T-helper 9 cell (primary cell): ENCODE results near the gene MMP13.
"Not testable (repeated sequence)": the region's sequence is repeated elsewhere in the genome, so short reads cannot be mapped to it uniquely, and the experiment has no call there.

Experiments used
- DNase-seq: peaks from one replicate; pipeline ENCODE4 v3.0.0-alpha.2; 2020

MMP13 gene

DNA sequence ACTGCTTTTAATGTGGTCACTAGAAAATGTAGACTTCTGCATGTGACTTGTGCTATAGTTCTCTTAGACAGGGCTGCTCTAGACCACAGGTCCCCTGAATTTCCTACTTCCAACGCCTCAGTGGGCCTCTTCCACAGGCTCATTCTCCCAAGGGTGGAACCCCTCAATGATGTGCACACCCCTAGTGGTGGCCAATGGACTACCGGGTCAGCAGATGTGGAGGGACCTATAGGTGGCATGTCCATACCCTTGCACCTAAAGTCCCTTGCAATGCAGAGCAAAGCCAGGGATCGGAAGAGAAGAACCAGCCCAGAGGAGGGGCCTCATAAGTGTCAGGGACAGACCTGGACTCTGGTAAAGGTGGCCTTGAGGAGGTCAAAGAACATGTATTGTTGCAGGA is 20.0 kb downstream of the MMP13 start:
- DNase-seq, result no peak

GRCh38 chr11:102934735-102935134 is 20.8 kb downstream of the MMP13 start:
- no peak for DNase-seq

DNA sequence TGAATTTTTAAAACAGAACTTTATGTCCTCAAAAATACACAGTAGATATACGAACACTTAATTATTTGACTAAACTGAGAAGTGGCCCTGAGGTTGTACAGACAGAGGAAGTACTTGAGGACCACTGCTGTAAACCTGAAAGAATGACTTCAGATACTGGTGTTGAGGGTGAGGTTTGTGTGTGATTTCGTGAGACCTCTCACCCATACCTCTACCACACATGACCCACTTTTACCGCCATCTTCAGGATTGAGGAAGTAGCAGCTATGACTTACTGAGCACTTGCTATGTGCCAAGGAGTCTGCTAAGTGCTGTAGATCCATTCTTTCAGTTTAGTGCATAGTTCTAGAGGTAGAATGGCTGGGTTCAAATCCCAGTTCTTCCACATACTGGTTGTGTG is 21.9 kb downstream of the MMP13 start:
- no peak for DNase-seq

DNA sequence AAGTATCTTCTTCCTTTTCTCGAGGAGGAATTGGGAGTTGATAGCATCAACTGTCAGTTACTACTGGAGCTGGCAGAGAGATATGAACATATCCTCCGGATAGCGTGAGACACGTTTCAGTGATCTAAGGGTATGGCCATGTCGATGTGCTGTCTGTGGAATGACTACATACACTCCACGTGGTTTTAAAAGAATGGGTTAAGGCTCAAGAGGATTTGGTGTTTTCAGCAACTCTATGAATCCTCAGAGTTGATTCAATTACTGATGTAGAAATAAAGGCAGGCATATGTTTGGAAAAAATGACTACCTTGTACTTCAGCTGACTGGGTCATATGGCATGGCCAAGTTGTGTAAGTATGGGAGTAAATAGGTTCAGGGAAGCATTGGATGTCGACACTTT is 22.9 kb downstream of the MMP13 start:
- no peak for DNase-seq

DNA sequence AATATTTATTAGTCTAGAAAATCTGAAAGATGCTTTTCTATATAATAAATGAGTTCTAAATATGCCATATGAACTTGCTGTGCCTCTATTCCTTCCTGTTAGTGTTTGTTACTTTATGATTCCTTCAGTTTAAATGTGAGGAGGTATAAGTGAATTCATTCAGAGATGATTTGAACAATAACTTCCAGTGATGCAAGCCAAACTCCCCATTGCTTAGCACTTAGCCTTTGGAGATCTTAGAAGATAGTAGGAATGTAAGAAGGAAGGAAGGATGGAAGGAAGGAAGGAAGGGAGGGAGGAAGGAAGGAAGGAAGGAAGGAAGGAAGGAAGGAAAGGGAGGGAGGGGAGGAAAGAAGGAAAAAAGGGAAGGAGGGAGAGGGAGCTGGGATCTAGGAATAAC is 25.1 kb downstream of the MMP13 start:
- DNase-seq, result no peak

DNA sequence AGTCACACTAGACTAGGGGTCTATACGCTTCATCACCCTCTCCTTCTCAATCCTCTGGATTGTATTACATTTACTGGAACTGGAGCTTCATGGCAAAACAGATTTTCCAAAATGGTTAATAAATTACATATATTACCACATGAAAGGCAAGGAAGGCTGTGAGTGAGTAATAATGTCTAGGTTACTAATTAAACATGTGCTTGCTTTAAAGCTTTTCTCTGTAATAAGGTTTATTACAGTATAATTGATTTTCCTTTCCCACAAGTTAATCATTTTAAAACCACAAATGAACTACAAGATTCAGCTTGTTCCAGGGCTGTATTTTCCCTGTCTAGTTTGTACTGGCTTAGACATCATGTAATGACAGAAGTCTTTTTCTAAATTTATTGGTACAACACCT is 25.6 kb downstream of the MMP13 start:
- no peak for DNase-seq

- no peak for DNase-seq
These were observed 26.4 kb downstream of the MMP13 start for GRCh38 chr11:102929166-102929565.

DNA sequence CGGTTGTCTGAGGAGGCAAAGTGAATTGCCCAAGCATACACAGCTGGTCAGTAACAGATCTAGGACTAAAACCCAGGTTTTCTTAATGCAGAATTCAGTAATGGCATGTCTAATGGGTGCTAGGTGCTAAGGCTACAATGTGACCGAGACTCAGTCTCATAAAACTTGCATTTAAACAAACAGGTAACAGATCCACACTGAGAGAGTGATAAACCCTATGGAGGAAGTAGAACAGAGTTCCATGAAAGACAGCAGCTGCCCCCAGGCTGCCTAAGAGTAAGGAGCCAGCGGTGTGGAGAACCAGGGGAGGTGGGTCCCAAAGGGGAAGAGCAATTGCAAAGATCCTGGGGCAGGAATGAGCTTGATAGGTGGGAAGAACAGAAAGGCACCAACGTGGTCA is 27.3 kb downstream of the MMP13 start:
- DNase-seq, result no peak

GRCh38 chr11:102927624-102927990 is 27.9 kb downstream of the MMP13 start:
- no peak for DNase-seq

- DNase-seq, result no peak
These were observed 28.4 kb downstream of the MMP13 start for GRCh38 chr11:102926961-102927623.

- DNase-seq, result no peak
These were observed 29.0 kb downstream of the MMP13 start for GRCh38 chr11:102926517-102926916.

DNA sequence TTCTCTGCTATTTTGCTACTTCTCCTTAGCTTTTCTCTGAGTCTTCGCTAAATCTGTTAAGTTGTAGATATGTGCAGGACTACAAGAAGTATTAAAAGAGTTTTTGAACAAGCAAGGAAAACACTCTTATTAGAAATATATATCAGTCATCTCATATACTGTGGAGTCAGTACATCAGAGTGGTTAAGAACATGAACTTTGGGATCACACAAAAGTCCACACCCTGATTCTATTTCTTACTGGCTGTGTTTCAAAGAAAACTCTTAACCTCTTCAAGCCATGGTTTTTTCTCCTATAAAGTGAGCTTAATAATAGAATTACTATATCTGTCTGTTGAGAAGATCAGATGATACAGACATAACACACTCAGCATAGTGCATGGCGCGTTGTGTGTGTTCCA is 29.5 kb downstream of the MMP13 start:
- no peak for DNase-seq

- DNase-seq, result no peak
These were observed 30.6 kb downstream of the MMP13 start for GRCh38 chr11:102924851-102925380.

DNA sequence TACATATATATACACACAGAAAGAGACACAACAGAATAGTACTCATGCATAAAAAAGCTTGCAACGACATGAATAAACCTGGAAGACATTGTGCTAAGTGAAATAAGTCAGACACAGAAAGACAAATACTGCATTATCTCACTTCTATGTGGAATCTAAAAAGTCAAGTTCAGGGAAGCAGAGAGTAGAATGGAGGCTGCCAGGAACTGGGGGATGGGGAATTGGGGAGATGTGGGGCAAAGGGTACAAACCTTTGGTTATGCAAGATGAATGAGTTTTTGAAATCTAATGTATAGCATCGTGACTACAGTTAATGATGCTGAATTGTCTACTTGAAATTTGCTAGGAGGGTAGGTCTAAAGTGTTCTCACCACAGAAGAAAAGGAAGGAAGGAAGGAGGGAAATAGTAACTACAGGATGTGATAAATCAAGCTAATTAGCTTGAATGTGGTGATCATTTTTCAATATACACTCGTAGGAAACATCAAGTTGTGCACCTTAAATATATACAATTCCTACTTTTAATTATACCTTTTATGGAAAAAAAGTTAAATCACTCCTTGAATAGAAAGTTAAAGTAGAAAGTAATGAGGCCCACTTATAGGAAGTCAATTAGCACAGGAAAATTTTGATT is 33.8 kb downstream of the MMP13 start:
- DNase-seq, result no peak

- no peak for DNase-seq
These were observed 35.3 kb downstream of the MMP13 start for GRCh38 chr11:102920118-102920684.

DNA sequence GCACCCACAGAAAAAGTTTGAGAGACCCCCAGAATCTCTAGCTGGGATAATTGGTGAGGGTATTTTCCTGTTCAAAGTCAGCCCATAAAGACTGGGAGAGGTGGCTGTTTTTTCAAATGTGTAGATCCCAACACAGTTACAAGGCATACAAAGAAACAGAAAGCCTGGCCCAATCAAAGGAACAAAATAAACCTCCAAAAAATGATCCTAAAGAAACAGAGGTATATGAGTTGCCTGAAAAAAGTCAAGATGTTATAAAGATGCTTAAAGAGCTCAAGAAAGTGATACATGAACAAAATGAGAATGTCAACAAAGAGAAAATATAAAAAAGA is 40.5 kb downstream of the MMP13 start:
- no peak for DNase-seq

GRCh38 chr11:102914238-102915043 is 41.1 kb downstream of the MMP13 start:
- no peak for DNase-seq

DNA sequence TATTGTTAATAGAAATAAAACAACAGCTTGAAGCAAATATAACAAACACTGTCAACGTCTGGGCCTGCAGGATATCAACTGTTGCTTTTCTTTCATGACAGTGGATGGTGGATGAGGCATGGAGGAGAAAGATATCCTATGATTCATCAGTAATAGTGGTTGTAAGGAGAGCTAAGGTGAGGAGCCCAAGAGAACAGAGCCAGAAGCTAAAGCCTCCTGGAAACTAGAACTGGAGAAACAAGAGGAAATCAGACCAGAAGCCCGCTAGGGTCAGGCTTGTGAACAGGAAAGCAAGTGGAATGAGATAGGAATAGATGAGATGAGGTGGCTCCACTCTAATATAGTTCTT is 43.1 kb downstream of the MMP13 start:
- no peak for DNase-seq

DNA sequence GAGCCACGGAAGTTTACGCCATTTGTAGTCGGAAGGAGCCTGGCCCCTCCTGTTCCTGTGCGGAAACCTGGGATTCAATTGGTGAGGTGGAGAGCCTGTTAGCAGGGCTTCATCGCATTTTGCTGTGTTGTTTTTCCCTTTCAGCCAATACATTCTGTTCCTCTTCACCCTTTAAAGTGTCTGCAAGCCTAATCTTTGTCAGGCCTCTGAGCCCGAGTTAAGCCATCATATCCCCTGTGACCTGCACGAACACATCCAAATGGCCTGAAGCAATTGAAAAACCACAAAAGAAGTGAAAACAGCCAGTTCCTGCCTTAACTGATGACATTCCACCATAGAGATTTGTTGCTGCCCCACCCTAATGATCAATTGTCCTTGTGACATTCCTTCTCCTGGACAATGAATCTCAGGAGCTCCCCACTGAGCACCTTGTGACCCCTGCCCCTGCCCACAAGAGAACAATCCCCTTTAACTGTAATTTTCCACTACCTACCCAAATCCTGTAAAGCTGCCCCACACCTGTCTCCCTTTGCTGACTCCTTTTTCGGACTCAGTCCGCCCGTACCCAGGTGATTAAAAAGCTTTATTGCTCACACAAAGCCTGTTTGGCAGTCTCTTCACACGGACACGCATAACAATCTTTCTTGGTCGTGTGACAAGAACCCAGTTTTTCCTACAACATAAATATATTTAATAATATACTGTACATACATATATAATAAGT is 43.6 kb downstream of the MMP13 start:
- no peak for DNase-seq

DNA sequence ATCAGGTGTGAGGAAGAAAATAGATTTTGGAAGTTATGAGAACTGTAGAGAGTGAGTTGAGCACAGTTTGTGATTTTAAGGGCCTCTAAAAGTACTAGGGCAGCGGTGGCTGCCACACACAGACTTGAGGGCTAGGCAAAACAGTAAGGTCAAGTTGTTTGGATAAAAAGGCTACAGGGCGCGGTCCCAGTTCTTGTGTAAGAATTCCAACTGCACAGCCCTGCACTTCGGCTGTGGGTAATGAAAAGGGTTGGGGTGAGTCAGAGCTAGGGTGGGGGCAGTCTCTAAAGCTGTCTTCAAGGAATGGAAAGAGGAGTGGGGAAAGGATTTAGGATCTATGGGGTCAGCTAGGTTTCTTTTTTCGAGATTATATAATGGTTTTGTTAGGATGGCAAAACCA is 49.7 kb downstream of the MMP13 start:
- not testable (repeated sequence) for DNase-seq

DNA sequence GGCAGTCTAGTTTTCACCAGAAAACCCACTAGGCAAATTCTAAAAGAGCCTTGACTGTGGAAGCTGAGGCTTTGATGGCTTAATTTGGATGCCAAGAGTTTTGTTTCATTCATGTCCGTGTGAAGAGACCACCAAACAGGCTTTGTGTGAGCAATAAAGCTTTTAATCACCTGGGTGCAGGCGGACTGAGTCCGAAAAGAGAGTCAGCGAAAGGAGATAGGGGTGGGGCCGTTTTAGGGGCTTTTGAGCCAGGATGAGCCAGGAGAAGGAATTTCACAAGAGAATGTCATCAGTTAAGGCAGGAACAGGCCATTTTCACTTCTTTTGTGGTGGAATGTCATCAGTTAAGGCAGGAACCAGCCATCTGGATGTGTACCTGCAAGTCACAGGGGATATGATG is 51.6 kb downstream of the MMP13 start:
- DNase-seq, result not testable (repeated sequence)

DNA sequence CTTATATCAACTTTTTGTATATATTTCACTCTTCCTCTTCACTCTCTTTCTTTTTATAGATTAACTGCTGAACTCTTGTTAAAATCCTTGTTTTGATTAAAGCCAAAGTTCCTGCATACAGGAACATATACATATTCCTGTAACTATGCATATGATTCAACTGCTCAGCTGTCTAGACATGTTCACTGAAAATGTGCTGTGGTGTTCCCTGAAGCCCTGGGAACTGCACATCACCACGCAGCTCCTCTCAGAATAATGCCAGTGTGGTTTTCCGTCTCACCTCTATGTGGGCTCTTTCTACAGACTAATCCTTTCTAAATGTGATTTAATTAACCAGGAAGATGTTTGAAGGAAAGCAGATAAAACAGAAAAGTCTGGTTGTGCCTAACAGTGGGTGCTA is 55.2 kb downstream of the MMP13 start:
- no peak for DNase-seq
